Measurements from ENCODE around the gene MAPK8. TPM values are rescaled to one million over a fixed set of nuclear protein-coding genes. Genes with fewer than 3 reads are reported as not detected.

Gene MAPK8
- total RNA-seq, 2 experiments from 2014 or later, result 35.7 to 40.0 TPM

DNA sequence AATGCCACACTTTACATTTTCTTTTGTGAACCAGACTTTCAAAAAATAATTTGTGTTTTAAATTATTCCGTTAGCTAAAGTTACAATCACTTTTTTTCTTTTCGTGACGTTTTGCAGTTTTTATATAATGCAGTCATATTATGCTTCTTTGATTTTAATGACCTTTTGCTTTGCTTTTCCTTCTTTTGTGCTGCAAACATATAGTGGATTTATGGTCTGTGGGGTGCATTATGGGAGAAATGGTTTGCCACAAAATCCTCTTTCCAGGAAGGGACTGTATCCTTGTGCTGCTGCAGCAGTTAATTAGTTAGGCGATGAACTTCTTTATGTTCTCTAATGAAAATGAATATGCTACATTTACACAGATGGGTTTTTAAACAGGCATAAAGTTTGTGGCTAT, 117.4 kb downstream of the MAPK8 start:
- no peak overlapping the region for H3K27ac Mint-ChIP-seq
- H3K9me3 Mint-ChIP-seq (ENCODE audit: low read depth), result no peaks in the 10 kb centered on the region
- H3K36me3 Mint-ChIP-seq (ENCODE audit: low read depth), result peaks cover 12% of the 10 kb centered on the region
- ATAC-seq, result no peak
- intact Hi-C loops (cut with DNase I, micrococcal nuclease), result loop anchor here in 1 of 2 experiments (10.0 kb wide), 1 partner anchor 59 kb away; no protein-coding TSS in a partner anchor
- DNase-seq, result no peak
- H3K4me3 Mint-ChIP-seq, result no peak overlapping the region
- no peaks in the 10 kb centered on the region for H3K27me3 Mint-ChIP-seq
- POLR2A ChIA-PET, result no interaction called here
- no peaks in the 10 kb centered on the region for H3K4me1 Mint-ChIP-seq
- CTCF ChIA-PET, result no interaction called here

DNA sequence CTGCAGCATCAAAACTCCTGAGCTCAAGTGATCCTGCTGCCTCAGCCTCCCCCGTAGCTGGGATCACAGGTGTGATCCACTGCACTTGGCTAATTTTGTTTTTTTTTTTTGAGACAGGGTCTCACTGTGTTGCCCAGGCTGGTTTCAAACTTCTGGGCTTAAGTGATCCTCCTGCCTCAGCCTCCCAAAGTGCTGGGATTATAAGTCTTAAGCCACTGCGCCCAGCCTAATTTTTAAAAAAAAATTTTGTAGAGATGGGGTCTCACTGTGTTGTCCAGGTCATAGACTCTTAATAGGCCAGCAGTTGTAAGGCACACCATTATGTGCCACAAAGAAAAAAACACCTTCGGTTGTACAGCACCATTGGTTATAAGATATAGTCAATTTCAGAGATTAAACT, 122.4 kb downstream of the MAPK8 start:
- intact Hi-C loops (cut with DNase I, micrococcal nuclease), result loop anchor here in 1 of 2 experiments (10.0 kb wide), 1 partner anchor 64 kb away; no protein-coding TSS in a partner anchor
- CTCF ChIA-PET, result no interaction called here
- H3K4me3 Mint-ChIP-seq, result no peak overlapping the region
- no peaks in the 10 kb centered on the region for H3K4me1 Mint-ChIP-seq
- H3K27me3 Mint-ChIP-seq, result no peaks in the 10 kb centered on the region
- DNase-seq (no peak), ATAC-seq (no peak)
- peaks cover 8% of the 10 kb centered on the region for H3K36me3 Mint-ChIP-seq (ENCODE audit: low read depth)
- H3K27ac Mint-ChIP-seq, result no peak overlapping the region
- H3K9me3 Mint-ChIP-seq (ENCODE audit: low read depth), result no peaks in the 10 kb centered on the region
- POLR2A ChIA-PET, result no interaction called here

DNA sequence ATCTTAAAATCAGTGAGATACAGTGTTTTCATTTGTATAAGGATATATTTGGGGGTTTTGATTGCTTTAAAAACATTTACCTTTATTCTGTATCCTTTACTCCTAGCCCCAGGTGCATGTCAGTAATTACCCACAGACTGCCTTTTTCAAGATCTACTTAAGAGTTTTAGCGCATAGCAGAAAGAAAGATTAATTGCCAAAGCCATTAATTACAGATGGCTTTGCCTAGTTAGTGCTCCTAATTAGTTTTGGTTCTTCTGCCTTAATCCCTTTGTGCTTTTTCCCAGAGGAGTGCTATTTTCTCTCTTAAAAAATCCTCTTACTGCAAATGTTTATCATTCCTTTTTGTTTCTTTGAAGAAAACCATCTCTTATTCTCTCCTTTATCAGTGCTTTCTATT, 122.8 kb downstream of the MAPK8 start:
- intact Hi-C loops (cut with DNase I, micrococcal nuclease), result loop anchor here in 1 of 2 experiments (10.0 kb wide), 1 partner anchor 65 kb away; no protein-coding TSS in a partner anchor
- no peaks in the 10 kb centered on the region for H3K27me3 Mint-ChIP-seq
- H3K4me3 Mint-ChIP-seq, result no peak overlapping the region
- H3K27ac Mint-ChIP-seq, result no peak overlapping the region
- H3K36me3 Mint-ChIP-seq (ENCODE audit: low read depth), result peaks cover 8% of the 10 kb centered on the region
- no peaks in the 10 kb centered on the region for H3K9me3 Mint-ChIP-seq (ENCODE audit: low read depth)
- no peaks in the 10 kb centered on the region for H3K4me1 Mint-ChIP-seq
- ChIA-PET POLR2A (no interaction called here), CTCF (no interaction called here)
- no peak for DNase-seq
- ATAC-seq, result no peak

DNA sequence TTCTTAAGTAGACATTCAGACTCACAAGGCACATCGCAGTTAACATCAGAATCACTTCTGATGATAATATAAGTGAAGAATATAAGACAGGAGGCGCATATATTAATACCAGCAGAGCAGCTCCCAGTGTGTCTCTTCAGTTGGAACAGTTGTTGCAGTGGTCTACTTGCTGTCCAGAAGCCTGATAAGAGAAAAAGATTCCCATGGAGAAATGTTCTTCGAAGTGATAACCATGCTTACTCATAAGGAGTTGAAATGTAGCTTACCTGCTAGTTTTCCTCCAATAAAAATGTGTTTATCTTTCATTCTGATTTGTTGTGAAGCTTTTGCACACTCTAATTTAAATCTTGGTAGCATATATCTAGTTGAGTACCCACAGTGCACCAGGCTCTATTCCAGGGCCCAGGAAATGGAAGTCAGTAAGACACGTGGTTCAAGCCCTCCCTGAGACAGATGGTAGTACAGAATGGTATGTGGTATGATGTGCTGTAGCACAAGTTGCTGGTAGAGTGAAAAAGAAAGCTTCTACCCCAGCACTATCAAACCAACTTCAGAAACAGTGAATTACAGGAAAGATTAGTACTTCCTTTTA, 124.0 kb downstream of the MAPK8 start:
- Mint-ChIP-seq H3K27ac (no peak overlapping the region), H3K4me3 (no peak overlapping the region), H3K9me3 (ENCODE audit: low read depth) (no peaks in the 10 kb centered on the region), H3K27me3 (no peaks in the 10 kb centered on the region), H3K36me3 (ENCODE audit: low read depth) (peaks cover 8% of the 10 kb centered on the region), H3K4me1 (no peaks in the 10 kb centered on the region)
- no peak for DNase-seq
- CTCF ChIA-PET, result no interaction called here
- intact Hi-C loops (cut with DNase I, micrococcal nuclease), result no loop called here
- ATAC-seq, result no peak
- POLR2A ChIA-PET, result no interaction called here

DNA sequence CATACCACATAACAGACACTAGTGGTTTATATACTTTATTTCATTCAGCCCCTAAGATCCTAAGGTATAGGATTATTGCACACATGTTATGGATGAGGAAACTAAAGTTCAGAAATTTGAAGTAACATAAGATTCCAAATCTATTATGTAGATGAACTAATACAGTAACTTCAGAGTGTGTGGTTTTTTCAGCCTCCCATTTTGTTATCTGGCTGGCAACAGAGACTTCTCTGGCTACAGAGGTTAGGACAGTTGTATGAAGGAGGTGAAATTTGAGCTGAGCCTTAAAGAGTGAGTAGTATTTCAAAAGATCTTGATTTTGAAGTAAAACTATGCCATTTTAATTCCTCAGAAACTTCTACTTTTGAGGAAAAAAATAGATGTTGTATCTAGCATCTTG, 125.4 kb downstream of the MAPK8 start:
- ATAC-seq (no peak), DNase-seq (no peak)
- H3K27ac Mint-ChIP-seq, result no peak overlapping the region
- no peaks in the 10 kb centered on the region for H3K4me1 Mint-ChIP-seq
- H3K36me3 Mint-ChIP-seq (ENCODE audit: low read depth), result peaks cover 3% of the 10 kb centered on the region
- ChIA-PET CTCF (no interaction called here), POLR2A (no interaction called here)
- H3K4me3 Mint-ChIP-seq, result no peak overlapping the region
- no peaks in the 10 kb centered on the region for H3K27me3 Mint-ChIP-seq
- intact Hi-C loops (cut with DNase I, micrococcal nuclease), result no loop called here
- H3K9me3 Mint-ChIP-seq (ENCODE audit: low read depth), result no peaks in the 10 kb centered on the region

DNA sequence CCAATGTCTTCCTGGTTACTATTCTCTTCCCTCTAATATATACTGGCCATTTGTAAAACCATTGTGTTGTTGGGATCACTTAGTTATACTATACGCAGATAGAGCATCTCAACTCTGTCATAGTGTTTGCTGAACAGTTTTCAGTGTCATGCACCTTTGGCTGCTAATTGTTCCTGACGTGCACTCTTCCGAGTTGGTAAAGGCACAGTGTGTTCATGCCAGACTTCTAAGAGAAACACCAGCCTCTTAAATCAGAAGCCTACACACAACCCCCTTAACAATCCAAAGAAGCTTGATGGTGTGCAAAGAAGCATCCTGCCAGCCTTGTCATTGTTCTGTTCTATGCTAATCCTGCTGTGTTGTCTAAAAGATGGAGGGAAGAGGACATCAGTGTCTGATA, 131.1 kb downstream of the MAPK8 start:
- peaks cover 4% of the 10 kb centered on the region for H3K36me3 Mint-ChIP-seq (ENCODE audit: low read depth)
- ChIA-PET CTCF (interaction anchor here (0.6 kb wide), 1 partner anchor 8 kb away, joined by 3 read pairs; no protein-coding TSS in a partner anchor), POLR2A (no interaction called here)
- no peaks in the 10 kb centered on the region for H3K9me3 Mint-ChIP-seq (ENCODE audit: low read depth)
- ATAC-seq, result no peak
- H3K4me3 Mint-ChIP-seq, result no peak overlapping the region
- H3K4me1 Mint-ChIP-seq, result no peaks in the 10 kb centered on the region
- no peak for DNase-seq
- no peaks in the 10 kb centered on the region for H3K27me3 Mint-ChIP-seq
- intact Hi-C loops (cut with DNase I, micrococcal nuclease), result no loop called here
- no peak overlapping the region for H3K27ac Mint-ChIP-seq

GRCh38 chr10:48439031-48439430, 132.6 kb downstream of the MAPK8 start:
- no peaks in the 10 kb centered on the region for H3K27me3 Mint-ChIP-seq
- no peak overlapping the region for H3K4me3 Mint-ChIP-seq
- POLR2A ChIA-PET, result no interaction called here
- intact Hi-C loops (cut with DNase I, micrococcal nuclease), result no loop called here
- no peaks in the 10 kb centered on the region for H3K4me1 Mint-ChIP-seq
- no peaks in the 10 kb centered on the region for H3K9me3 Mint-ChIP-seq (ENCODE audit: low read depth)
- ATAC-seq, result no peak
- CTCF ChIA-PET, result no interaction called here
- no peak overlapping the region for H3K27ac Mint-ChIP-seq
- H3K36me3 Mint-ChIP-seq (ENCODE audit: low read depth), result peaks cover 2% of the 10 kb centered on the region
- no peak for DNase-seq

DNA sequence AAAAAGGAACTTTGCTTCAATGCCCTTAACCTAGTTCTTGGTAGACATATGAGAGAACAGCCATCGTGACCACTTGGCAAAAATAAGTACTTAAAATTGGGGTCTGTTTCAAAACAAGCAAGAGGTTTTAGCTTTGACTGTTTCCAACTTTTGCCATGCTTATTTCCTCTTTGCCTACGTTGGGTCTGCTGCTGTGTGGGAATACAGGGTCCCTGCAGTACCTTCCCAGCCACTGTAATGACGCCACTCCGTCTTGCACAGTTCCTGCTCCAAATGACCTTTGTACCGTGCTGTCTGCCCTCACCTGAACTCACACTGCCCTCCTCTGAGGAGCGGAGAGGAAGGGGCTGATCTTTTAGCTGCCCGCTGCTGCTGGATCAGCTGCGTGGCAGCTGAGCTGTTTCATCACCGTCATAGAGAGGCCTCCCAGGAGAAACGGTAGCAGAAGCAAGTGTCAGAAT, 133.1 kb downstream of the MAPK8 start:
- H3K36me3 Mint-ChIP-seq (ENCODE audit: low read depth), result peaks cover 2% of the 10 kb centered on the region
- H3K27ac Mint-ChIP-seq, result no peak overlapping the region
- no peaks in the 10 kb centered on the region for H3K27me3 Mint-ChIP-seq
- no peaks in the 10 kb centered on the region for H3K9me3 Mint-ChIP-seq (ENCODE audit: low read depth)
- CTCF ChIA-PET, result interaction anchor here (0.9 kb wide), 1 partner anchor 20 kb away, joined by 3 read pairs; no protein-coding TSS in a partner anchor
- no peaks in the 10 kb centered on the region for H3K4me1 Mint-ChIP-seq
- POLR2A ChIA-PET, result no interaction called here
- ATAC-seq (no peak), DNase-seq (no peak)
- intact Hi-C loops (cut with DNase I, micrococcal nuclease), result no loop called here
- H3K4me3 Mint-ChIP-seq, result no peak overlapping the region

- Mint-ChIP-seq H3K9me3 (ENCODE audit: low read depth) (no peaks in the 10 kb centered on the region), H3K27ac (no peak overlapping the region), H3K36me3 (ENCODE audit: low read depth) (peaks cover 2% of the 10 kb centered on the region), H3K27me3 (no peaks in the 10 kb centered on the region), H3K4me3 (no peak overlapping the region), H3K4me1 (no peaks in the 10 kb centered on the region)
- intact Hi-C loops (cut with DNase I, micrococcal nuclease), result no loop called here
- DNase-seq, result no peak
- ChIA-PET CTCF (no interaction called here), POLR2A (no interaction called here)
- ATAC-seq, result no peak
Measured at GRCh38 chr10:48440771-48441170, 134.3 kb downstream of the MAPK8 start.

DNA sequence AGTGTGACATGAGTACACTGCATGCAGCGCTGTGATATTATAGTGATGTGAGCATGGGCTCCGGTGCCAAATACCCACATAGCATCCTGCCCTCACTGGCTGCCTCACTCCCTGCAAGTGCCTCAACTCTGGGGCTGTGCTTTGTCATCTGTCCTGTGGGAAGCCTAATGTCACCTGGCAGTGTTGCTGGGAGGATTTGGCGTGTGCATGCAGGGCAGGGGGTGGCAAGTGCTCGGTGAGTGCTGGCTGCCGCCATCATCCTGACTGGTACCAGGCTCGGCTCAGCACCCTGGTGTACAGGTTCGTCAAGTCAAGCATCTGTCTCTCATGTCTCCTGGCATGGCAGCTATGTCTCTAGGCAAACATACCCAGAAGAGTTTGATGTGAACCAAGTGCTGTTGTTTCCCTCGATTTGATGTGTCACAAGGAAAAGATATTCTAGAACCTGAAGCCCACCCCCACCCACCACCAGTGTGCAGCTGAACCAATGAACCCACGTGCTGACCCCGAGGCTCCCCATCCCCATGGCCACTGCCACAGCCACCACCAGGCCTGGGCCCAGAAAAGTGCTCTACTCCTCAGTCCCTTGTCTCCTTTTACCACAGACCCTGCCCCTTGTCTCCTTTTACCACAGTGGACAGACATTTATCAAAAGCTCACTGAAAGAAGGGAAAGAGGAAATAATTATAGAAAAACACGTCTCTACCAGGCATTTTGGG, 135.8 kb downstream of the MAPK8 start:
- peaks cover 2% of the 10 kb centered on the region for H3K36me3 Mint-ChIP-seq (ENCODE audit: low read depth)
- DNase-seq (no peak), ATAC-seq (no peak)
- CTCF ChIA-PET, result interaction anchor here (1.4 kb wide), 1 partner anchor 78 kb away, joined by 3 read pairs; no protein-coding TSS in a partner anchor
- POLR2A ChIA-PET, result no interaction called here
- H3K9me3 Mint-ChIP-seq (ENCODE audit: low read depth), result no peaks in the 10 kb centered on the region
- H3K4me3 Mint-ChIP-seq, result no peak overlapping the region
- no peaks in the 10 kb centered on the region for H3K4me1 Mint-ChIP-seq
- H3K27ac Mint-ChIP-seq, result no peak overlapping the region
- H3K27me3 Mint-ChIP-seq, result no peaks in the 10 kb centered on the region
- intact Hi-C loops (cut with DNase I, micrococcal nuclease), result no loop called here

- Mint-ChIP-seq H3K4me3 (no peak overlapping the region), H3K27me3 (no peaks in the 10 kb centered on the region), H3K36me3 (ENCODE audit: low read depth) (peaks cover 2% of the 10 kb centered on the region), H3K27ac (no peak overlapping the region), H3K4me1 (no peaks in the 10 kb centered on the region), H3K9me3 (ENCODE audit: low read depth) (no peaks in the 10 kb centered on the region)
- intact Hi-C loops (cut with DNase I, micrococcal nuclease), result no loop called here
- ATAC-seq (no peak), DNase-seq (no peak)
- ChIA-PET CTCF (interaction anchor here (1.4 kb wide), 1 partner anchor 79 kb away, joined by 3 read pairs; no protein-coding TSS in a partner anchor), POLR2A (no interaction called here)
Measured at GRCh38 chr10:48442809-48443177, 136.3 kb downstream of the MAPK8 start.

DNA sequence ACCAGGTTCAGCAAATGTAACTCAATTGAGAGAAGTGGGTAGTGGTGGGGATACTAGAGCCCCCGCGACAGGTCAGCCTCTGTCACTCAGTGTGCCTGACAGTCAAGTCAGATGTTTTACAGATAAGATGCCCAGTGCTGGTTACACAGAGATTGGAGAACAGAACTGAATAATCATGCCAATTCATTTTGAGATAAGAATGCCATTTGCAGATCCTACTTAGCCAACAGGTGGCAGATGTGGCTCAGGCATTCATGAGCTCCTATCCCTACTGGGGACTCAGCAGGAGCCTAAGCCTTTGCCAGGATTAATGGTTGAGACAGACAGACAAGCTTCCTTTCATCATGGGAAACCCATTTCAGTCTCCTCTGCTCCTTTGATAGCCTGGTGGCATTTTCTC, 137.8 kb downstream of the MAPK8 start:
- DNase-seq (no peak), ATAC-seq (no peak)
- ChIA-PET CTCF (no interaction called here), POLR2A (no interaction called here)
- intact Hi-C loops (cut with DNase I, micrococcal nuclease), result no loop called here
- Mint-ChIP-seq H3K4me3 (no peak overlapping the region), H3K36me3 (ENCODE audit: low read depth) (no peaks in the 10 kb centered on the region), H3K27me3 (no peaks in the 10 kb centered on the region), H3K27ac (no peak overlapping the region), H3K4me1 (no peaks in the 10 kb centered on the region), H3K9me3 (ENCODE audit: low read depth) (no peaks in the 10 kb centered on the region)
